GM18508 (cell line): ENCODE data around the gene PXDN.
"Not testable (repeated sequence)": the region's sequence is repeated elsewhere in the genome, so short reads cannot be mapped to it uniquely, and the experiment has no call there.

Experiments used
- ATAC-seq: cut with Tn5 transposase; IDR thresholded peaks from one replicate; pipeline ENCODE4 v1.9.1; 2021; ENCODE audit warnings: moderate number of reproducible peaks; ENCODE audit not compliant: insufficient read depth, unreplicated experiment

The PXDN gene

GRCh38 chr2:1727101-1727771 lies 17.1 kb downstream of the PXDN start:
- no peak for ATAC-seq

- no peak for ATAC-seq
Measured at GRCh38 chr2:1726558-1726957, 17.8 kb downstream of the PXDN start.

DNA sequence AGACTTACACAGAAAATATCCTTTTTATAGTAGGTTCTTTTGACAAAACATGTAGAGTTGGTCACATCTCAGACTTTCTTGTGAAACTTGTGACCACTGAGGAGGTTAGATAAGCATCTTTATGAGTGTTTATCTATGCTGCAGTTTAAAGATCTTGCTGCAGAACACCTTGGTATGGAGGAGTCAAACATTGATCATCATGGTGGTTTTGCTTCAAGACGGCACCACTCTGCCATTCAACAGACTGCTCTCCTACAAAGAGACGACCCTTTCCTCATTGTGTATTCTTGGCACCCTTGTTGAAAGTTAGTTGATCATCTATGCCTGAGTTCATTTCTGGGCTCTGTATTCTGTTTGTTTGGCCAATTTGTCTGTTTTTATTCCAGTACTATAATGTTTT lies 20.0 kb downstream of the PXDN start:
- not testable (repeated sequence) for ATAC-seq

GRCh38 chr2:1723397-1724042 lies 20.8 kb downstream of the PXDN start:
- ATAC-seq: no peak

DNA sequence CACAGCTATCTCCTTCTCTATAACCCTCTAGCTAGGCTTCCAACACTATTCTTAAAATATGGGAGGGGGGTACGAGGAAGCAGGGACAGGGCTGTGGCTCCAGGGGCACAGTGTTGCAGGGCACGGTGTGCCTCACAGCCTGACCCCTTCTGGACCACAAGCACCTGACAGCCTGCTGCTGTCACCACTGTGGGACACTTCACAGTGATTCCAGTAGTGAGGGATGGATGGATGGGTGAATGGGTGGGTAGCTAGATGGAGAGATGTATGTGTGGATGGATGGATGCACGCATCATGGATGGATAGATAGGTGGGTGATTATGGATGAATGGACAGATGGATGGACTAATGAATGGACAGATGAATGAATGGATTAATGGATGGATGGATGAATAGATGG lies 21.6 kb downstream of the PXDN start:
- no peak for ATAC-seq

DNA sequence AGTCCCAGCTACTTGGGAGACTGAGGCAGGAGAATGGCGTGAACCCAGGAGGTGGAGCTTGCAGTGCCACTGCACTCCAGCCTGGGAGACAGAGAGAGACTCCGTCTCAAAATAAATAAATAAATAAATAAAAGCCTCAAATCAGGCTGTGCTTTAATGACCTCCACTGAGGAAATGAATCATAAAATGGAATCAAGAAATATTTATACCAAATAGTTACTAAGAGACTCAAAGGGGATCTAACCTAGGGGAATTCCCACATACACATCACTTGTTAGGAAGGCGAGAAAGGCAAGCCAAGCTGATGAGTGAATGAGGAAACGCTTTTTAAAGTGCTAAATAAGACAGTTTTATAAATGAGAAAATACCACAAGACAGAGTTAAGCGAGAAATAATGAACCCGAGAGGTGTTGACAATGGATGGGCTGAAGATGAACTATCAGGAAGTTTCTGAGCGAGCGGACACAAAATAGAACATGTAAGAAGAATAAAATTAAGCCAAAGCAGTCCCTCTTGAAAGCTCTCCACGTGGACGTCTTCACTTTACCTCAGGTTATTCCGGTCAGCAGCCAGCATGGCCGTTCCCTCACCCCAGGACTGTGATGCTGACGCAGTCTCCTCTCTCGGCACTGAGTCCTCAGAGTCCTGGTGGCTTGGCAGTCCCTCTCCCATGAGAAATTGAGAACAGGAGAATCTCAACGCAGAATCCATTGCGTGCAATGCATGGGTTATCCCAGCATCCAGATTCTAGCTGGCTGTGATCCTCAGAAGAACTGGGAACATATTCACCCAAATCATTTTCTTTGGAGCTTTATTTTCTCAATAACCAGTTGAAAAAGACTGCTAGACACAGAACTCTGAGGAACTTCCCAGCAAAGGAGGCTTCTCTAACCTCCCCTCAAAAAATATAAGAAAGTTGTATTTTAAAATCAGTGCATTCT lies 22.3 kb downstream of the PXDN start:
- no peak for ATAC-seq

DNA sequence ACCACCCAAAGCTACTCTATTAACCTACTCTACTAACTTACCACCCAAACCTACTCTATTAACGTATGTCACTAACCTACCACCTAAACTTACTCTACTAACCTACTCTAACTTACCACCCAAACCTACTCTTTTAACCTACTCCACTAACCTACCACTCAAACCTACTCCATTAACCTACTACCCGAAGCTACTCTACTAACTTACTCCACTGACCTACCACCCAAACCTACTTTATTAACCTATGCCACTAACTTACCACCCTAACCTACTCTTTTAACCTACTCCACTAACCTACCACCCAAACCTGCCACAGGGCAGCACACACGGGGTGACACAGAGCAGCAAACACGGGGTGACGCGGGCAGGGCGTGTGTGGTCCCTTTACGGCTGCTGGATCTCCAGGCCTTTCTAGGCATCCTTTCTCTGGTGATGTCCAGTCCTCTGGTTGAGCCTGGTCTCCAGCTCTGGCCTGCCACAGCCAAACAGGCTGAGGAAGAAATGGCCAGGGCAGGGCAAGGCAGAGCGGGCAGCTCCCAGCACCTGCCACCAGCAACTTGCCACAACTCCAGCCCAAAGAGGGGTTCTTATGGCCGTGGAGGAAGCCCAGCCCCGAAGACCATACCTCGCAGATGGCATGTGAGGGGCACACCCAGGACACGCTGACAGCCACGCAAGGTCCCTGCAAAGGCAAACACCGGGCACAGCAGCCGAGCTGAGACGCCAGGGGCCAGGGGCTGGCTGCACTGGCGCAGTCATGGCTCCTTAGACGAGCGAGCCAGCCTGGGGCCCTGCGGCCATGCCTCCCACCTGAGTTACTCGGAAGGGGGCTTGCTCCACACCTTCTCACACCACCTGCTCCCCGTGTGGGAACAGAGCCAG lies 25.7 kb downstream of the PXDN start:
- no peak for ATAC-seq

DNA sequence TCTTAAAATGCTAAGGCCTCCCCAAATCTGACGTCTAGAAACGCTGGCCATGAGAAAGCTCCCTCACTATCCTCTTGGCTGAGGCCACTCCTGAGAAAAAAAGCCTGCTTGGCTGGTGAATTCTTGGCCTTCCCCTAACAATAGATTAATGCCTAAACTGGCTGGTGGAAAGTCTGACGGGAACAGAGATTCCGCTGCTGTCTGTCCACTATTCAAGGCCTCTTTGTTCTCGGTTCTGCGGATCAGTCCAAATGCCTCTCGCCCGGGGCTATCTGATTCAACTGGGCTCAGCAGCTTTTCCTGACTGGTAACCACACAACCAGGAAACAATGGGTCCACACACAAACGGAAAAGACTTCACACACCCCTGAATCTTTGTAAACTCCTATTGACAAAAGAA lies 27.2 kb downstream of the PXDN start:
- no peak for ATAC-seq

GRCh38 chr2:1716441-1716840 lies 27.9 kb downstream of the PXDN start:
- no peak for ATAC-seq

GRCh38 chr2:1716014-1716305 lies 28.4 kb downstream of the PXDN start:
- not testable (repeated sequence) for ATAC-seq

GRCh38 chr2:1715184-1716013 lies 28.9 kb downstream of the PXDN start:
- no peak for ATAC-seq

DNA sequence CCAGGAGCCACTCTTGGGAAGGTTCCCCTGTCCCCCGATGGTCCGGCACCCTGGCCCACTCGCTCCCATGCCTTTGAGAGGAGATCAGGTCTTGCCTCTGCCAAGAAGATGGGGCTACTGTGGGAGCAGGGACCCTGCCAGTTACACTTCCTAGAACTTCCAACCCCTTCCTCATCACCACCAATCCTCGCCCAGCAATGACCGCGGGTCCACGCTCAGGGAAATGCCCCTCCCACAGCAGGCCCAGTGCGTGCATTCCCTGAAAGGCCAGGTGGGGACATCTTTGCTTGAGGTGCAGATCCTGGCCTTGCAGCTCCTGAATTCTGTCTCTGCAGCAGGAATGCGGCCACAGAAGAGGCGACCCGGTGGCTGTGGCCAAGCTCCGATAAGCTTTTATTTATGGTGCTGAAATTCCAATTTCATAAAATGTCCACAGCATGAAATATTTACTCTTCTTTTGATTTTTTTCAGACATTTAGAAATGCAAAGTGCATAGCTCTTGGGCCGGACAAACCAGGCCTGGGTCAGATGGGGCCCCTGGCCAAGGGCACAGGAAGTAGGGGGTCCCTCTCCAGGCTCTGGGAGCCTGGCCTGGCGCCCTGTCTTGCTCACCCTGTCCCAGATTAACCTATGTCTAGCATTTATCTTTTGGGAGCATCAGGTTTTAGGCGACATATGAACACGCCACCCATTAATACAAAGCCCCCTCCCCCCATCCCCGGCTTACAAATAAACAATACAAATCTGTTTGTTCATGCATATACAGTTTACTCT lies 29.8 kb downstream of the PXDN start:
- ATAC-seq: no peak

GRCh38 chr2:1713839-1714236 lies 30.5 kb downstream of the PXDN start:
- ATAC-seq: no peak

GRCh38 chr2:1713142-1713838 lies 31.0 kb downstream of the PXDN start:
- ATAC-seq: no peak

DNA sequence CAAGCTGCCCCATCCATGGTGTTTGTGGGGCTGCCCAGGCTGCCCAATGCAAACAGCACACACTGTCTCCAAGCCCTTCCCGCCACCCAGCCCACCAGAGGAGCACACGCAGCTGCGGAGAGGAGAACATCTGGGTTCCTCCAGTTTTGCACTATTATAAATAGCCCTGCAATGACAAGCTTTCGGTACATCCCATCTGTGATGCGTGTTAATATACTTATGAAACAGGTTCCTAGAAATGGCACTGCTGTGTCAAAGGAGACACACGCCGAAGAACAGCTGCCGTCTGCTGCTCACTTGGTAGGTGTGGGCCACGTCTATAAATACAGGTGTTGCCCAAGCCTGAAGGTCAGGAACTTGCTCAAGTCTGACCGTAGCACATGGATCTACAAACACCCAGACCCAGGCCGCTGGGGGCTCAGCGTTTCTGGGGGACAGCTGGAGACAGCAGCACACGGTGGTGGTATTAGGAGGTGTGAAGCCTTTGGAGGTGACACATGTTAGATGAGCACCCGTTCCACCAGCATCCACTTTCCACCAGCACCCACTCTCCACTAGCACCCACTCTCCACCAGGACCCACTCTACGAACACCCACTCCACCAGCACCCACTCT lies 34.3 kb downstream of the PXDN start:
- ATAC-seq: no peak

GRCh38 chr2:1709335-1709605 lies 35.0 kb downstream of the PXDN start:
- ATAC-seq: no peak

GRCh38 chr2:1708476-1709334 lies 35.6 kb downstream of the PXDN start:
- ATAC-seq: no peak
